DOHH2 (cell line): Measurements from ENCODE around the gene RSBN1L.
"Not testable (repeated sequence)": the region's sequence is repeated elsewhere in the genome, so short reads cannot be mapped to it uniquely, and the experiment has no call there.

ENCODE experiments used
- H3F3A ChIP-seq: fragments of 200-600 bp; sonication (generic), shearing (Covaris generic); 2 replicates; pipeline ENCODE4 v1.6.0; 2016; ENCODE audit warnings: antibody characterized with exemption, mild to moderate bottlenecking; ENCODE audit not compliant: control insufficient read depth, insufficient read depth
- H3K27ac ChIP-seq: fragments of 200-600 bp; sonication (generic); 2 replicates; pipeline ENCODE4 v1.5.1; 2014; ENCODE audit warnings: low read depth, mild to moderate bottlenecking, low read length, moderate library complexity
- H3K27me3 ChIP-seq: fragments of 200-600 bp; sonication (generic); 2 replicates; pipeline ENCODE4 v1.6.1; 2014; ENCODE audit warnings: mild to moderate bottlenecking, low read length, mixed read lengths; ENCODE audit not compliant: control insufficient read depth
- H3K36me3 ChIP-seq: fragments of 200-600 bp; sonication (generic); 2 replicates; pipeline ENCODE4 v1.6.1; 2014; ENCODE audit warnings: mild to moderate bottlenecking, low read length, moderate library complexity, mixed read lengths; ENCODE audit not compliant: control insufficient read depth
- H3K4me1 ChIP-seq: fragments of 200-600 bp; sonication (generic); 2 replicates; pipeline ENCODE4 v1.6.1; 2014; ENCODE audit warnings: mild to moderate bottlenecking, low read length, mixed read lengths; ENCODE audit not compliant: control insufficient read depth
- H3K4me2 ChIP-seq: fragments of 200-600 bp; sonication (generic); 2 replicates; pipeline ENCODE4 v1.6.0; 2014; ENCODE audit warnings: mild to moderate bottlenecking, low read length, moderate library complexity
- H3K4me3 ChIP-seq: fragments of 200-600 bp; sonication (generic); 2 replicates; pipeline ENCODE4 v1.5.1; 2014; ENCODE audit warnings: mild to moderate bottlenecking, low read length, mixed read lengths
- H3K79me2 ChIP-seq: fragments of 200-600 bp; sonication (generic); 2 replicates; pipeline ENCODE4 v1.6.1; 2014; ENCODE audit warnings: mild to moderate bottlenecking, low read length, mixed read lengths; ENCODE audit not compliant: control insufficient read depth
- H3K9me2 ChIP-seq: fragments of 200-600 bp; sonication (generic); replicated peaks from 2 replicates; pipeline ENCODE4 v1.6.1; 2014; ENCODE audit warnings: mild to moderate bottlenecking, low read length, mixed read lengths; ENCODE audit not compliant: control insufficient read depth
- H3K9me3 ChIP-seq: fragments of 200-600 bp; sonication (generic); 2 replicates; pipeline ENCODE4 v1.6.1; 2014; ENCODE audit warnings: antibody characterized with exemption, low read length, mixed read lengths; ENCODE audit not compliant: control insufficient read depth, insufficient read depth
- H4K20me1 ChIP-seq: fragments of 200-600 bp; sonication (generic); 2 replicates; pipeline ENCODE4 v1.6.0; 2014; ENCODE audit warnings: low read depth, mild to moderate bottlenecking, antibody characterized with exemption, low read length, moderate library complexity; ENCODE audit not compliant: control insufficient read depth, insufficient read depth
- CTCF ChIP-seq: fragments of 200-600 bp; sonication (generic); IDR thresholded peaks from one replicate; pipeline ENCODE4 v1.5.1; 2014; ENCODE audit warnings: antibody characterized with exemption, mild to moderate bottlenecking, low read depth, low read length; ENCODE audit not compliant: poor library complexity, severe bottlenecking
- EZH2phosphoT487 ChIP-seq: fragments of 200-600 bp; sonication (generic); IDR thresholded peaks from 2 replicates; pipeline ENCODE4 v1.6.1; 2017; ENCODE audit warnings: borderline replicate concordance, mild to moderate bottlenecking, antibody characterized with exemption, low read length, moderate library complexity, mixed read lengths

Gene RSBN1L

GRCh38 chr7:77710861-77711260 lies 14.6 kb downstream of the RSBN1L start:
- Histone ChIP-seq H3K27ac (no peak overlapping the region), H3K9me3 (no peaks in the 10 kb centered on the region), H3K4me3 (no peak overlapping the region), H3K4me2 (no peak overlapping the region), H3K27me3 (no peaks in the 10 kb centered on the region), H4K20me1 (peaks cover 5% of the 10 kb centered on the region; the same call in 1 of the 2 replicates), H3K36me3 (peaks cover 57% of the 10 kb centered on the region), H3K79me2 (peaks cover 98% of the 10 kb centered on the region), H3F3A (peaks cover 6% of the 10 kb centered on the region; the same call in 1 of the 2 replicates), H3K9me2 (no peaks in the 10 kb centered on the region), H3K4me1 (no peaks in the 10 kb centered on the region)
- no peak for TF ChIP-seq EZH2phosphoT487
- TF ChIP-seq CTCF = no peak

DNA sequence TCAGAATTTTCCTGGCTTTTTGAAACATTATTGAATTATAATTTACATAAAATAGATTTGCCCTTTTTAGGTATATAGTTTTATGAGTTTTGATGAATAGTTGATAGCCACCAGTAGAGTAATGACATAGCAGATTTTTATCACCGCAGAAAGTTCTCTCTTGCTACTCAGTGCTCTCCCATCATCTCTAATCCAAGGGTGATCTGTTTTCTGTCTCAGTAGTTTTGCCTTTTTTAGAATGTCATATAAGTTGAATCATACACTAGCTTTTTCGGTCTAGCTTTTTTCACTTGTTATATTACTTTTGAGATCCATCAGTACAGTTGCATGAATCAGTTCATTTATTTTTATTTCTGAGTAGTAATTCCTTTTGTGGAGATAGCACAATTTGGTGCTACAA lies 17.9 kb downstream of the RSBN1L start:
- H3K4me1 ChIP-seq = no peaks in the 10 kb centered on the region
- TF ChIP-seq EZH2phosphoT487 (no peak), CTCF (no peak)
- H3F3A ChIP-seq = peaks cover 8% of the 10 kb centered on the region; the same call in 1 of the 2 replicates

DNA sequence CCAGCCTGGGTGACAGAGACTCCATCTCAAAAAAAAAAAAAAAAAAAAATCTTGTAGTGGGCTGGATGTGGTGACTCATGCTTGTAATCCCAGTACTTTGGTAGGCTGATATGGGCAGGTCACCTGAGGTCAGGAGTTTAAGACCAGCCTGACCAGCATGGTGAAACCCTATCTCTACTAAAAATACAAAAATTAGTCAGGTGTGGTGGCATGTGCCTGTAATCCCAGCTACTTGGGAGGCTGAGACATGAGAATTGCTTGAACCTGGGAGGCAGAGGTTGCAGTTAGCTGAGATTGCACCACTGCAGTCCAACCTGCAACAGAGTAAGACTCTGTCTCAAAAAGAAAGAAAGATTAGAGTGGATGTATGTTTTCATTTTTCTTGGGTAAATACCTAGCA lies 18.7 kb downstream of the RSBN1L start:
- Histone ChIP-seq H3K79me2 (peaks cover 98% of the 10 kb centered on the region), H3K36me3 (peaks cover 38% of the 10 kb centered on the region), H4K20me1 (peaks cover 12% of the 10 kb centered on the region; the same call in 1 of the 2 replicates)
- not testable (repeated sequence) for H3F3A ChIP-seq, H3K27ac ChIP-seq, H3K9me2 ChIP-seq, H3K4me3 ChIP-seq, H3K4me1 ChIP-seq, H3K27me3 ChIP-seq, H3K4me2 ChIP-seq, H3K9me3 ChIP-seq

More for the DNA sequence above, 17.9 kb downstream of the RSBN1L start:
- Histone ChIP-seq H3K36me3 (peaks cover 40% of the 10 kb centered on the region), H3K9me3 (no peaks in the 10 kb centered on the region), H3K9me2 (no peaks in the 10 kb centered on the region), H3K4me3 (no peak overlapping the region), H3K27ac (no peak overlapping the region), H3K27me3 (no peaks in the 10 kb centered on the region), H3K79me2 (peaks cover 98% of the 10 kb centered on the region), H4K20me1 (peaks cover 14% of the 10 kb centered on the region; the same call in 1 of the 2 replicates), H3K4me2 (no peak overlapping the region)

- H3K36me3 ChIP-seq = peaks cover 22% of the 10 kb centered on the region
- peaks cover 98% of the 10 kb centered on the region for H3K79me2 ChIP-seq
- H3K4me1 ChIP-seq = no peaks in the 10 kb centered on the region
- TF ChIP-seq CTCF = no peak
- TF ChIP-seq EZH2phosphoT487 = no peak
- H3K4me3 ChIP-seq = no peak overlapping the region
- H3K9me3 ChIP-seq = no peaks in the 10 kb centered on the region
- H3K27me3 ChIP-seq = no peaks in the 10 kb centered on the region
- no peak overlapping the region for H3K27ac ChIP-seq
- no peaks in the 10 kb centered on the region for H3K9me2 ChIP-seq
- peaks cover 11% of the 10 kb centered on the region; the same call in 1 of the 2 replicates for H3F3A ChIP-seq
- no peak overlapping the region for H3K4me2 ChIP-seq
- H4K20me1 ChIP-seq = peaks cover 16% of the 10 kb centered on the region; the same call in 1 of the 2 replicates
Observed at GRCh38 chr7:77716804-77717203, 20.5 kb downstream of the RSBN1L start.

DNA sequence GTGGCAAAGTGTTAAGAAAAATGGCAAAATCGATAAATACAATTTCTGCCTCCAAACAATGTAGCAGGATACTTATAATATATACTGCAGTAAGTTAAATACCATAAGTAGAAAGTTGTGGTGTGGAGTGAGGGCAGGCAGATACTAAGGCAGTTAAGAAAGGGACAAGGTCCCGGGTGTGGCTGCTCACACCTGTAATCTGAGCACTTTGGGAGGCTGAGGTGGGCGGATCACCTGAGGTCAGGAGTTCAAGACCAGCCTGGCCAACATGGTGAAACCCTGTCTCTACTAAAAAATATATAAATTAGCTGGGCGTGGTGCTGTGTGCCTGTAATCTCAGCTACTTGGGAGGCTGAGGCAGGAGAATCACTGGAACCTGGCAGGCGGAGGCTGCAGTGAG lies 21.3 kb downstream of the RSBN1L start:
- H3K36me3 ChIP-seq = peaks cover 19% of the 10 kb centered on the region
- H3K4me3 ChIP-seq, H3K9me2 ChIP-seq, H3K4me1 ChIP-seq, H3K4me2 ChIP-seq, H3K27me3 ChIP-seq, H3K9me3 ChIP-seq, H3K27ac ChIP-seq: not testable (repeated sequence)
- peaks cover 100% of the 10 kb centered on the region for H3K79me2 ChIP-seq
- H3F3A ChIP-seq = peaks cover 11% of the 10 kb centered on the region; the same call in 1 of the 2 replicates
- peaks cover 18% of the 10 kb centered on the region; the same call in 1 of the 2 replicates for H4K20me1 ChIP-seq
